T-cell (primary cell): ENCODE measurements around the gene CABLES1. TPM values are rescaled to one million over a fixed set of nuclear protein-coding genes. Genes with fewer than 3 reads are reported as not detected.

ENCODE experiments used
- ATAC-seq, 4 experiments: fragments of 200-7000 bp in 3 of 4; fragments of 150-1000 bp in 1 of 4; cut with Tn5 transposase; replicated peaks in 1 of 4; 1 replicate in 3 of 4; 2 replicates in 1 of 4; pipeline ENCODE4 v1.10.0; 2021; ENCODE audit warnings: moderate library complexity in 3 of 4, mild to moderate bottlenecking in 2 of 4, moderate number of reproducible peaks in 1 of 4
- CTCF ChIA-PET, 2 donors: fragments of 300-600 bp; sonication (Branson Sonifier 250); formaldehyde crosslinking; loops; one replicate each; lab custom pipeline; 2022; ENCODE audit warnings: antibody characterized with exemption in 2 of 2; lab: Charles Lee
- POLR2A ChIA-PET, 2 donors: fragments of 300-600 bp; sonication (Branson Sonifier 250); formaldehyde crosslinking; loops; one replicate each; lab custom pipeline; 2022; ENCODE audit warnings: antibody characterized with exemption in 2 of 2; lab: Charles Lee
- DNase-seq, 35 experiments: peaks; one replicate each; pipeline versions ENCODE4 v3.0.0 to v3.0.0-alpha.2; 2013 to 2023
- H3K27ac ChIP-seq: one replicate; pipeline ENCODE4 v1.5.1; 2013; ENCODE audit warnings: low read length
- H3K27me3 ChIP-seq, 2 experiments: replicated peaks in 1 of 2; 1 replicate in 1 of 2; 2 replicates in 1 of 2; pipeline versions ENCODE4 v1.6.1 to v1.7.0; 2013; ENCODE audit warnings: low read length in 1 of 2, mixed read lengths in 1 of 2; ENCODE audit not compliant: control insufficient read depth in 2 of 2, insufficient read depth in 2 of 2; ENCODE audit errors: extremely low read depth in 1 of 2
- H3K36me3 ChIP-seq, 2 donors: 1 replicate in 1 of 2; 2 replicates in 1 of 2; pipeline versions ENCODE4 v1.6.1 to v1.7.0; 2013; ENCODE audit warnings: low read length in 1 of 2; ENCODE audit not compliant: control insufficient read depth in 2 of 2, insufficient read depth in 1 of 2; ENCODE audit errors: extremely low read depth in 1 of 2
- H3K4me1 ChIP-seq, 2 experiments: 1 replicate in 1 of 2; 2 replicates in 1 of 2; pipeline versions ENCODE4 v1.6.1 to v1.7.0; 2013; ENCODE audit warnings: low read length in 2 of 2, mixed read lengths in 1 of 2; ENCODE audit not compliant: insufficient read depth in 2 of 2, control insufficient read depth in 1 of 2; ENCODE audit errors: extremely low read depth in 1 of 2
- H3K4me3 ChIP-seq, 2 donors: 1 replicate in 1 of 2; 2 replicates in 1 of 2; pipeline versions ENCODE4 v1.5.1 to v1.7.0; 2013; ENCODE audit warnings: mild to moderate bottlenecking in 2 of 2, low read length in 1 of 2, moderate library complexity in 1 of 2; ENCODE audit not compliant: control insufficient read depth in 1 of 2; ENCODE audit errors: extremely low read depth in 1 of 2
- H3K9me3 ChIP-seq: 2 replicates; pipeline ENCODE4 v1.7.0; 2013
- H3K27ac Mint-ChIP-seq, 2 donors: one replicate each; pipeline ENCODE4 v1.8.0; 2020 to 2021; ENCODE audit warnings: mild to moderate bottlenecking in 2 of 2, mixed read lengths in 2 of 2
- H3K27me3 Mint-ChIP-seq, 2 donors: one replicate each; pipeline ENCODE4 v1.8.0; 2021 to 2022; ENCODE audit warnings: mixed read lengths in 2 of 2
- H3K36me3 Mint-ChIP-seq: one replicate; pipeline ENCODE4 v1.8.0; 2021; ENCODE audit warnings: mixed read lengths
- H3K4me1 Mint-ChIP-seq, 3 donors: one replicate each; pipeline ENCODE4 v1.8.0; 2020 to 2022; ENCODE audit warnings: mixed read lengths in 3 of 3, mild to moderate bottlenecking in 1 of 3
- H3K4me3 Mint-ChIP-seq, 3 donors: one replicate each; pipeline ENCODE4 v1.8.0; 2020 to 2022; ENCODE audit warnings: mild to moderate bottlenecking in 3 of 3, mixed read lengths in 3 of 3, moderate library complexity in 3 of 3
- H3K9me3 Mint-ChIP-seq, 3 donors: one replicate each; pipeline ENCODE4 v1.8.0; 2020 to 2022; ENCODE audit warnings: mixed read lengths in 3 of 3
- WGBS: methylation state at CpG from one replicate; pipeline ENCODE4 v1.1.5; 2013; ENCODE audit warnings: missing lambda C conversion rate; ENCODE audit not compliant: insufficient coverage; 5-methylcytosine and 5-hydroxymethylcytosine counted together
- total RNA-seq, 35 experiments: library from RNA in 6 of 35; stranded (reverse) in 6 of 35; fragments of 120-200 nt in 1 of 35; gene quantifications; one replicate each; pipeline versions ENCODE4 v1.2.1 to v1.2.4 and lab custom pipeline; 2013 to 2026

The CABLES1 gene
- total RNA-seq, 5 donors from 2014 or later (not counting 1 experiment from before 2014, with no cell fraction given) = 0.23 to 1.7 (median 0.85) TPM

DNA sequence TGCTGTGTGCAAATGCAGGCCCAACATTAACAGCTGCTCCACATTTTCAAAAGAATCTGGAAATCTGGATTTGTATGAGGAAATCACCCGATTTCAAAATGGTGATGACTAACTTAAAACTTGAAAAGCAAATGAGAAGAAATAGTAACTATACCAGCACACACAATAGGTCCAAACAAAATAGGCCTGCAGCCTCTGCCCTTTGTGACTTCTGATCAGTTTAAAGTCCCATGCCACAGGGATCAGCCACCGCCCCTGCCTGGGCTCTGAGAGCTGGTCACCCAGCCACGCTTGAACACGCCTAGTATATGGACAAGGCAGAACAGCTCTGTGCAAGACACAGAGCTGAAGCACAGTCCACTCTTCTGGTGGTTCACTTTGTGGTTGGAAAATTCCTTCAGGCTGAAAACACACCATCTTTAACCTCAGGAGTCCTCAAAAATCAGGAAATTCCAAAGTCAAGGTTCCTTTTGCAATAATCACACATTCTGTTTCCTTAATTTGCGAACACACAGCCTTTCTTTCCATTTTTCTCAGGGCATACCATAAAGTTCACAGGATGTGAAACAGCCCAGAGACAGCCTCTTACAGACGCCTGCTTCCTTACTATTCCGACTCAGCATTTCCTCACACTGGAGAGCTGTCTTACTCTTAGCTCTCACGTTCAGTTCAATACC, 167.7 kb downstream of the CABLES1 start:
- DNase-seq = no peak

DNA sequence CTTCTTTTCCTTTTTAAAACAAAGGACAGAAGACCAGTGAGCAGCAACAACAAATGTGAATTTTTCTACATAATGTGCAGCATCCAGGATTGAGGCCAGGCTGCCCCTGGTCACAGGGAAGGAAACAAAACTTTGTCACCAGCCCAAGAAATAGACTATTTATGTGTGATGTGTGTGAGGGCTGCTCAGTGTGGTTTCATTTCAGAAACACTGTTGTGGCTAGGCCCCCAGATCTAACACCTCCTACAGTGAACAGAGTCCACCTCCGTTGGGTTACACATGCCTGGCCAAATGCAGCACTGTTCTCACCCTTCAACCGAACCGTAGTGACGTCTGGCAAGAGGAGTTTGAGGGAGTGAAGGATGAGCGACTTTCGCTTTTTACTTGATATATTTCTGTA, 171.5 kb downstream of the CABLES1 start:
- ATAC-seq = peak in 3 of 4 experiments; percentile 58 to 78 (median 60)

More for the DNA sequence above, 167.7 kb downstream of the CABLES1 start:
- ATAC-seq = no peak
- H3K4me3 Mint-ChIP-seq = no peak overlapping the region
- no peaks in the 10 kb centered on the region for H3K27me3 Mint-ChIP-seq
- Histone ChIP-seq H3K27me3 (no peaks in the 10 kb centered on the region), H3K27ac (no peak overlapping the region), H3K36me3 (no peaks in the 10 kb centered on the region), H3K4me3 (no peak overlapping the region), H3K9me3 (no peaks in the 10 kb centered on the region), H3K4me1 (peaks cover 0 to 12% of the 10 kb centered on the region in 2 experiments)
- H3K27ac Mint-ChIP-seq = no peak overlapping the region
- 89% methylated on average over 5 of the region's 8 CpGs for WGBS
- H3K4me1 Mint-ChIP-seq = peaks cover 7 to 13% (median 12%) of the 10 kb centered on the region in 3 donors
- no peaks in the 10 kb centered on the region for H3K36me3 Mint-ChIP-seq
- ChIA-PET POLR2A (no interaction called here), CTCF (no interaction called here)
- no peaks in the 10 kb centered on the region for H3K9me3 Mint-ChIP-seq

DNA sequence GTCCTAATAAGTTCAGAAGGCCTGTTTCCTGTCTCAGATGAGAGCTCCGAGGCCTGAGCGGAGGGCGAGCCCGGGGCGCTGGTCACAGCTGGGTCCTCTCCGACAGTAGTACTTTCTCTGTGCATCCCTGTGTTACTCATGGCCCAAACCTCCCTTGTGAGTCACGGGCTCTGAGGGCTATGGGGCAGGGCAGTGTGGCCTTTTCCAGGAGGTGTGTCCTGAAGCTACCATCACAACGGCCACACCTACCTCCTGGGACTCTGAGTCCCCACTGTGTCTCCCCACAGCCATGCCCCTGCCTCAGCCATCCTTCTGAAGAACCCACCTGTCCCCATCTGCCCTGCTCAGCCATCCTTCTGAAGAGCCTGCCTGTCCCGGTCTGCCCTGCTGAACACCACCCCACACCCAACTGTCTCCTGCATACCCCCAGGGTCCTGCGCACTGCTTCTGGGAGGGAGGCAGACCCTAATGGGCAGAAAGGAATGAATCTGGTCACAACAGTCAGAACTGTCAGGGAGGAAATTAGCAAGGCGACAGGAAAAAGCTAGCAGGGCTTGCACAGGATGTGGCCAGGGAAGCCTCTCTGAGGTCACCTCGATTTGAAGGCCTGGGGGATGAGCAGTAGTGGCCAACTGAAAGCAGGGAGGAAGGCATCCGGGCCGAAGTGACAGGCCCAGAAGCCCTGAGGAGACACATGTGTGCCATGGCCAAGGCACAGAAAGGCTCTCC, 172.4 kb downstream of the CABLES1 start:
- Histone ChIP-seq H3K4me3 (no peak overlapping the region), H3K27me3 (no peaks in the 10 kb centered on the region), H3K27ac (no peak overlapping the region), H3K9me3 (no peaks in the 10 kb centered on the region), H3K4me1 (peaks cover 0 to 17% of the 10 kb centered on the region in 2 experiments), H3K36me3 (no peaks in the 10 kb centered on the region)
- 72% methylated on average over 10 of the region's 14 CpGs for WGBS
- ATAC-seq (peak in 2 of 4 experiments; percentile 41 to 42), DNase-seq (peak in 2 of 35 experiments; percentile 9 to 21)
- POLR2A ChIA-PET = interaction anchor here in 1 of 2 donors (0.6 kb wide), 1 partner anchor 848 kb away, joined by 6 read pairs; no protein-coding TSS in a partner anchor
- Mint-ChIP-seq H3K4me3 (peak overlapping the region in 1 of 3 donors; percentile 41), H3K27ac (peak overlapping the region in 1 of 2 donors; percentile 45), H3K27me3 (no peaks in the 10 kb centered on the region), H3K36me3 (peaks cover 3% of the 10 kb centered on the region), H3K9me3 (no peaks in the 10 kb centered on the region), H3K4me1 (peaks cover 16 to 22% (median 20%) of the 10 kb centered on the region in 3 donors)
- CTCF ChIA-PET = interaction anchor here in 1 of 2 donors (0.6 kb wide), 1 partner anchor 1559 kb away, joined by 3 read pairs; no protein-coding TSS in a partner anchor

More for the DNA sequence above, 171.5 kb downstream of the CABLES1 start:
- Histone ChIP-seq H3K9me3 (no peaks in the 10 kb centered on the region), H3K4me1 (peaks cover 0 to 17% of the 10 kb centered on the region in 2 experiments), H3K27ac (no peak overlapping the region), H3K36me3 (no peaks in the 10 kb centered on the region), H3K4me3 (no peak overlapping the region), H3K27me3 (no peaks in the 10 kb centered on the region)
- POLR2A ChIA-PET = no interaction called here
- Mint-ChIP-seq H3K36me3 (peaks cover 3% of the 10 kb centered on the region), H3K27me3 (no peaks in the 10 kb centered on the region), H3K9me3 (no peaks in the 10 kb centered on the region), H3K4me3 (no peak overlapping the region), H3K27ac (no peak overlapping the region), H3K4me1 (peaks cover 16 to 22% (median 20%) of the 10 kb centered on the region in 3 donors)
- peak in 30 of 35 experiments; percentile 8 to 67 (median 38) for DNase-seq
- CTCF ChIA-PET = interaction anchor here in 1 of 2 donors (0.5 kb wide), 1 partner anchor 350 kb away, joined by 4 read pairs; no protein-coding TSS in a partner anchor
- WGBS = 20% methylated on average over 1 of the region's 6 CpGs

Other genes with a start within 250 kb of the CABLES1 start
- gene RBBP8, start 202.2 kb upstream of the CABLES1 start, total RNA-seq = 1 to 10 TPM; 2.9 to 5.8 (median 4.1) TPM